GM12891 (cell line): Measurements from ENCODE around the gene OTUD5.

Experiments
- DNase-seq: peaks from one replicate; pipeline ENCODE4 v3.0.0; 2011; ENCODE audit warnings: low spot score; ENCODE audit not compliant: insufficient read length
- FAIRE-seq: peaks from 2 replicates; lab custom pipeline; 2011; peaks lifted over from hg19 to GRCh38; lab: Jason Lieb, UNC
- PAX5 ChIP-seq: IDR thresholded peaks from 2 replicates; pipeline ENCODE4 v1.6.1; 2011; ENCODE audit warnings: low read length, moderate library complexity, mild to moderate bottlenecking; ENCODE audit not compliant: insufficient read depth, severe bottlenecking
- POLR2A ChIP-seq: IDR thresholded peaks from 2 replicates; pipeline ENCODE4 v1.6.1; 2011; ENCODE audit warnings: low read depth, low read length, control low read depth
- POLR2AphosphoS5 ChIP-seq: IDR thresholded peaks from 2 replicates; pipeline ENCODE4 v1.6.1; 2011; ENCODE audit warnings: low read depth, low read length, control low read depth
- POU2F2 ChIP-seq: IDR thresholded peaks from 2 replicates; pipeline ENCODE4 v1.6.1; 2011; ENCODE audit warnings: low read depth, mild to moderate bottlenecking, control low read depth, low read length, moderate library complexity
- SPI1 ChIP-seq: IDR thresholded peaks from 2 replicates; pipeline ENCODE4 v1.6.1; 2011; ENCODE audit warnings: low read depth, low read length, control low read depth
- TAF1 ChIP-seq: IDR thresholded peaks from 2 replicates; pipeline ENCODE4 v1.6.1; 2011; ENCODE audit warnings: low read depth, low read length, control low read depth

OTUD5 gene

DNA sequence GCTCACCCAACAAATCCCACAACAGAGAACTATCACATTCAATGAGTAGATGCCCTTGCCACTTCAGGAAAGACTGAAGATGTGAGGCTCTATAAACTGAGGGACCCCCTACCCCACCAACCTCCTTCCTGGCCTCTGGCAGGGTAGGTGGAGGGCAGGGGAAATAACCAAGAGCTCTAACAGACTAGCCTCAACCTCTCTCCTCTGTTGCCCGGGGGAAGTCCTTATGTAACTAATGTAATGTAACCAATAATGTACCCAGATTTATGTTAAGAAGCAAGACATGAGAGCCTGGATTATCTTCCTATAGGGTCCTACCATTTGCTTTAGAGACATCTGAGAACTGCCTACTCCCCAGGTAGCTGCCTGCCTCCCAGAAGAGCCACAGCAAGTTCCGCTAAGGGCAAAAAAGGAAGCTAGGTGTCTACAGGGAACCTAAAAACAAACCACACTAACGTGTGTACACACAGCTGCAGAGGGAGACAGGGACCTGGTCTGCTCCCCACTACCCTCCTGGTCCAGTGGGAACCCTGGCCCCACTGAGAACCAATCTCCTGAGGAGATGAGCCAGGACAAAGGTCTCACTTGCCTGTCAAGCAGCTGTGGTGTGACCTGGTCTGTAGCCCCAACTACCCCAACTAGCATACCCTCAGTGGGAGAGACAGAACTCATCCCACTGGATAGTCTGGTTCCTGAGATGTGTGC lies 17.7 kb downstream of the OTUD5 start:
- DNase-seq (no peak), FAIRE-seq (peak; percentile 96)
- TF ChIP-seq TAF1 (no peak), SPI1 (no peak), PAX5 (no peak), POU2F2 (no peak), POLR2A (no peak), POLR2AphosphoS5 (no peak)

DNA sequence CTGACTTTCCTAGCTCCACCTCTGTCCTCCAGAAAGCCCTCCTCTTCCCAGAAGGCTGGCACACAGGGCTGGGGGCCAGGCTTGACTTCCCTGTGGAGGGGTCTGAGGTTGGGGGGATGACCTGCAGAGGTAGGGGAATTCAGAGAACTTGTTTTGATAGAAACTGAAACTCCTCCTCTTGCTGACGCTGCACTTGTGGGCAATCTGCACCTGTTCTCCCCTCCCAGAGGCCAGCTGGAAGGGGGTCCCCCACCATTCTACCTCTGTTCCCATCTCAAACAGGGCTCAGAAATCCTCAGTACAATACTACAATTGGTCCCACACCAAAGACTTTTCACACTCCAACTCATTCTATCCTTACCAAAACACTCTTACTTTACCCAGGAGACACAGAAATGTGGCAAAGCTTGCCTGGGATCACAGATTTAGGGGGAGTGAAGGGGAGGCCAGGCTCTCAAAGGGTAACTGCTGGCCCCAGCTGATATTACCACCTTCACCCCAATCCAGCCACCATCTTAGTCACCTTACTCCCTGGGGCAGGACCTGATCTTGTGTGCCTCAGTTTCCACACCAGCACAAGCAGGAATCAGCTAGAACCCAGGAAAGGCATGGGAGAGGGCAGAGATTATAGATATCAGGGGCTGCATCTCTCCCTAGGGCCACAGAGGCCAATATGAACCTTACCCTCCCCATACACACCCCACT lies 18.5 kb downstream of the OTUD5 start:
- no peak for TF ChIP-seq POU2F2
- no peak for TF ChIP-seq SPI1
- TF ChIP-seq TAF1: no peak
- TF ChIP-seq POLR2AphosphoS5: no peak
- no peak for TF ChIP-seq POLR2A
- no peak for TF ChIP-seq PAX5
- DNase-seq: no peak
- no peak for FAIRE-seq

DNA sequence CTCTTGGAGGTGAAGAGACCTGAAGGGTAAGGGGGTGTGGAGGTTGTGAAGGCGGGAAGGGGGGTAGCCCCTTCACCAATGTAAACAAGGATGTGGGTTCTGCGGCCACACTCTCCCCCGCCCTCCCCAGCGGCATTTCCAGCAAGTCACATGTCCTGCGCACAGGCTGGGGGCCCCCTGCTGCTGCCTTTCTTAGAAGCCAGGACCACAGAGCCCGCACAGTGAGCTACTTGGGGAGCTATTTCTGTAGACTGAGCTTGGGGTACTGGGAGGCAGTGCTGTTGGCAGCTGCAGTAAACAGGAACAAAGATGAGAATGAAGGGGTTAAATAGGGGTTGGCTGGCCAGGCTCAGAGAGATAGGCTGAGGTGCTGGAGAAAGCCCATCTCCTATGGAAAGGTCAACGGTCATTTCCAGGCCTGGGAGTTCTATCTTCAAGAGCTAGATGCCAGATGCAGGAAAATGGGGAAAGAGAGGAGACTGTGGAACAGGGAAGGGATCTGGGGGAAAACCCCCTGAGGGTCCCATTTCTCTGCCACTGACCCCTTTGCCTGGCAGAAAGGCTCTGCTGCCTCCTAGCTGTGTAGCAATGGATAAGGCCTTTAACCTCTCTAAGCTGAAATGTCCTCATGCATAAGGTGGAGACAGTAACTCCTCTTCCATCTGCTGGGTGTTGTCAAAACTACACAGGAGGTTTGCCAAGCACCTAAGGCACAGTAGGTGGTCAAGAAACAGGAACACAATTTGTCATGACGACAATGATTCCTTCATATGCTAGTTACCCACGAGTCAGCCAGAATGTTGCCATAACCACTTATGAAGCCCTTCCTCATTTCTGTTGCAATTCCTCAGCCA lies 20.1 kb downstream of the OTUD5 start:
- peak; percentile 99 for FAIRE-seq
- TF ChIP-seq POU2F2 (peak; percentile 66; the same call in 1 of the 2 replicates), POLR2A (peak; percentile 57), SPI1 (peak; percentile 81), POLR2AphosphoS5 (no peak), TAF1 (peak; percentile 18; the same call in 1 of the 2 replicates), PAX5 (peak; percentile 7)
- no peak for DNase-seq

DNA sequence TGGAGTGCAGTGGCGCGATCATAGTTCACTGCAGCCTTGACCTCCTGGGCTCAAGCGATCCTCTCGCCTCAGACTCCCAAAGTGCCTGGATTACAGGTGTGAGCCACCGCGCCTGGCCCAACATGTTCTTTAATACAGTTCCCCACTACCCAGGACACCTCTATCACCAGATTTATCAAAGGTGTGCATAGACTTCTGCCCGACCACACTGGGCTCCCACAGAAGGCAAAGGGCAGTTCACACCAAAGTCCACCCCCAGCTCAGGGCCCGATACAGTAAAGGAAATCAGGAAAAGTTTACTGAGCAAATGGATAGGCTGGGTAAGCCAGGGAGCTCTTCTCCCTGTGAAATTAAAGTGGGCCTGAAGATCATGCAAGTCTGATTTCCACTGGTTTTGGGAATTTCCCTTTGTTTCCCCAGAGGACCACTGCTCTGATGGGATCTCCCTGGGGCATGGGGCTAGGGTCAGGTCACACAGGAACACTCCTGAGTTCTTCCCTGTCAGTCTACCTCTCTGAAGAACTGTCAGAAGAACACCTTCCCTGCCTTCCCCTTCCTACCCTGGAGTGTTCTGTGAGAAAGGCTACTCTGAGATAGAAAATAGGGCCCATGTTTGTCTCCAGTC lies 20.9 kb downstream of the OTUD5 start:
- TF ChIP-seq POU2F2: no peak
- 0 out of 2 replicates have a peak, but pooled peaks have one; percentile 12 for TF ChIP-seq POLR2A
- DNase-seq (no peak), FAIRE-seq (no peak)

DNA sequence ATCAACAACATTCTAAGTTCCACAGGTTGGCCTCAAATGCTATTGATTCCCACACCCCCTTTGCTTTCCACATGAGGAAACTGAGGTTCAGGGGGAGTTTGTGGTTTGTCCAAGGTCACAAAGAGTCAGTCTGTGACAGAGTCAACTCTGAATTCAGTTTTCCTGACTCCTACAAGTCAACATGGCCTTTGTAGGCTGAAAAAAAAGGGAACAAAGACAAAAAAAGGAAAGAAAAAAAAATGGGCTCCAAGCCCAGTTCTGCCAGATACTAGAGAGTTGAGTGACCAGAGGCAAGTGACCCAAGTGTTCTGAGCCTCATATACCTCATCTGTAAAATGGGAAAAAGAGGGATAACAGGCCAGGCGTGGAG lies 22.1 kb downstream of the OTUD5 start:
- no peak for FAIRE-seq
- DNase-seq: no peak
- TF ChIP-seq POLR2A (no peak), SPI1 (no peak), PAX5 (no peak), TAF1 (no peak), POU2F2 (no peak), POLR2AphosphoS5 (no peak)

DNA sequence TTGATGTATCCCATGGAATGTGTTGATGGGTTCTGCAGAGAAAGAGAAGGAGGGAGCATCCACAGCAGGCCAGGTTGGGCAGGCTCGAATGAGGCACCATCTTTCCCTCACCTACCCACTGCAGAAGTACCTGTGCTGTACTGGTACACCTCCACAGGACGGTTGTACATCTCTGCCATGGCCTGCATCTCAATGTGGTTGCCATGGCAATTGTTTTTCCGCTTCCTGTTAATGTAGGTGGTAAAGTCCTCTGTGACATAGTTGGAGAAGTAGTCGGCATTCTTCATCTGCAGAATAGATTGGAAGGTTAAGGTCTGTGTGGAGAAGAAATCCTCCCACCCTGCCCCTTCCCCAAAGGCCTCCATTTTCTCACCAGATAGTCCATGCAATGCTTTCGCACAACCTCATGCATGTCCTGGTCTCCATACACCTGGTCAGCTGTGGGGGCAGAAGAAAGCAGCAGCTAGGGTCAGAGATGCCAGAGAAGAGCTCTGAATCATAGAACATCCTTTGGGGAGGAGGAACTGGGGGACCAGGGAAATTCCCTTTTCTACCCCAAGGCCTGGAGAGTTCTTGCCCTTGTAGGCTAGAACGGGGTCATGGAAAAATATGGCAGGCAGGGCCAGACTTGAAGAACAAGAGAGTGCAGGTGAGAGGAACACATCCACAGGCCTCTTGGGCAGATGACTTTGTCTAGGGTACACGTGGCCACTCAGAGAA lies 22.7 kb downstream of the OTUD5 start:
- TF ChIP-seq TAF1 (no peak), SPI1 (peak; percentile 28; the same call in 1 of the 2 replicates)
- FAIRE-seq (peak; percentile 90), DNase-seq (no peak)

DNA sequence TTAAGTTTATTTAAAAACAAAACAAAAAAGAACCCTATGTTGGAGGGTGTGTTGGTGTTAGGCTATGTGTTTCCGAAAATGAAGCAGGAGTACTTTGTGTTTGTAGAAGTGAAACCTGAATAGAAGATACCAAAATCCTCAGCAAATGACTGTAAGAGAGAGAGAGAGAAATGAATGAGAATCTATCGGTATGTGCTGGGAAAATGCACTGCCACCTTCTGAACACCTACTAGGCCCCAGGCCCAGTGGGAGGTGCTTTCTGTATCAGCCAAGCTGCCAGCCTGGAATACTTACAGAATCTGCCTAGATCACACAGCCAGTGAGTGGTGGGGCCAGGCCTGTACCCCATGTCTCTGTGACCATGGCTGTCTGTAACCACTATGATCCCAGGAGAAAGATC lies 23.6 kb downstream of the OTUD5 start:
- TF ChIP-seq POLR2AphosphoS5 (no peak), SPI1 (peak; percentile 78)
- DNase-seq (no peak), FAIRE-seq (peak; percentile 91)

DNA sequence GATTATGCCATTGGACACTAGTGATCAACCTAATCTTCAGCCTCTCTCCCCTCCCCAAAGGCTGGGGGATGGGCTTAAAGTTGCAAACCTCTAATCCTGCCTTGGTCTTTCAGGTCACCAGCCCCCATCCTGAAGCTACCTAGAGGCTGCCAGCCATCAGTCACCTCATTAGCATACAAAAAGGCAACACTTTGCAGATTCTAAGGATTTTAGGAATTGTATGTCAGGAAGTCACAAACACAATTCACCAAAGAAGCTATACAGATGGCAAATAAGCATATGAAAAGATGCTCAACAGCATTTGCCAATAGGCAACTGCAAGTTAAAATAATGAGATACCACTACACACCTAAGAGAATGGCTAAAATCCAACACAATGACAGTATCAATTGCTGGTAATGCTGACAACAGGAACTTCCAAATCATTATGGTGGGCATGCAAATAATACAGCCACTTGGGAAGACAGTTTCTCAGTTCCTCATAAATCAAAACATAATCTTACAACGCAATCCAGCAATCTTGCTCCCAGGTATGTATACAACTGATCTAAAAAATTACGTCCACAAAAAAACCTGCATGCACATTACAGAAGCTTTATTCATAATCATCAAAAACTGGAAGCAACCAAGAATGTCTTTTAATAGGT lies 29.5 kb downstream of the OTUD5 start:
- FAIRE-seq (peak; percentile 75), DNase-seq (no peak)
- no peak for TF ChIP-seq POU2F2
- TF ChIP-seq SPI1: peak; percentile 59

DNA sequence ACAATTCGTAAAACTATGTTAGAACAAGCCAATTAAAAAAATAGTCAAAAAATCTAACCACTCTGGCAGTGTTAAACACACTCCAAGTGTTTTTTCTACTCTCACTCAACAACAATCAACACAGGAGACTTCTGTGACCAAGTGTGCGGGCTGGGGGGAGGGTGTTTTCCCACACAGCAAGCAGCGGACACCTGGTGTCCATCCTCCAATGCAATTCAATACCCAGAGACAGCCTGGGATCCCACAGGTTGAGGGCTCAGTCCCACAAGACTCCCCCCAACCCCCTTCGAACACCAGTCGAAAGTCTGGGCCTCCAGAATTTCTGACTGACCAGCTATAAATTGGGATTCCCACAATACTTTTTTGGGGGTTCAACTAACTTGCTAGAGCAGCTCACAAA lies 30.3 kb downstream of the OTUD5 start:
- FAIRE-seq (no peak), DNase-seq (no peak)
- no peak for TF ChIP-seq POU2F2
- no peak for TF ChIP-seq TAF1
- no peak for TF ChIP-seq PAX5
- TF ChIP-seq SPI1: no peak
- TF ChIP-seq POLR2AphosphoS5: no peak
